Duodenal mucosa (tissue), 2 donors: Measurements from ENCODE around the gene PCNT.

Experiments used
- H3K27ac ChIP-seq: one replicate; pipeline ENCODE4 v1.7.0; 2013; ENCODE audit warnings: low read depth, low read length
- H3K27me3 ChIP-seq, 2 donors: one replicate each; pipeline ENCODE4 v1.7.0; 2013; ENCODE audit warnings: low read length in 2 of 2, control low read depth in 1 of 2; ENCODE audit not compliant: insufficient read depth in 2 of 2, control insufficient read depth in 1 of 2
- H3K36me3 ChIP-seq, 2 donors: one replicate each; pipeline ENCODE4 v1.7.0; 2013; ENCODE audit warnings: low read length in 2 of 2, control low read depth in 1 of 2; ENCODE audit not compliant: insufficient read depth in 2 of 2, control insufficient read depth in 1 of 2
- H3K4me1 ChIP-seq, 2 donors: one replicate each; pipeline ENCODE4 v1.7.0; 2013; ENCODE audit warnings: low read length in 2 of 2, control low read depth in 1 of 2; ENCODE audit not compliant: insufficient read depth in 2 of 2, control insufficient read depth in 1 of 2
- H3K4me3 ChIP-seq, 2 donors: one replicate each; pipeline ENCODE4 v1.7.0; 2013; ENCODE audit warnings: low read length in 2 of 2, low read depth in 1 of 2
- H3K9ac ChIP-seq, 2 donors: one replicate each; pipeline ENCODE4 v1.7.0; 2013; ENCODE audit warnings: low read length in 2 of 2, low read depth in 1 of 2
- H3K9me3 ChIP-seq, 2 donors: one replicate each; pipeline ENCODE4 v1.7.0; 2013; ENCODE audit warnings: low read length in 2 of 2, control low read depth in 1 of 2; ENCODE audit not compliant: control insufficient read depth in 1 of 2

PCNT gene

DNA sequence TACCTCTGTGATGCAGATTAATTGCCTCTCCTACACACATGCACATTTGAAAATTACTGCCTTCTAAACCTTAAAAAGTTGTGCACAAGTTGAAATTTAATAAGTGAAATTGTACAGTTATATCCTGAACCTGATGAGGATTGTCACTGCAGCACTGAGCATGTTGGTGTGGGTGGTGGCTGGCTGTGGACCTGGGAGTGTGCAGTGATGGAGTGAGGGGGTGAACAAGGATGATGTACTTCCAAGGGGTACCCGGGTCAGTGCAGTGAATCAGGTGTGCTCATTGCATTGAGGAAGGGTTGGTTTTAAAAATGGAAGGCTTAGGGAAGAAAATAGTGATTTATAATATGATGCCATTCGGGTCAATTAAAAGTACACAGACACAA lies 158.9 kb downstream of the PCNT start:
- H3K9ac ChIP-seq, result no peak overlapping the region
- no peaks in the 10 kb centered on the region for H3K4me1 ChIP-seq
- no peak overlapping the region for H3K4me3 ChIP-seq
- no peaks in the 10 kb centered on the region for H3K9me3 ChIP-seq
- H3K36me3 ChIP-seq, result peaks cover 0 to 3% of the 10 kb centered on the region in 2 donors
- H3K27me3 ChIP-seq, result no peaks in the 10 kb centered on the region
- H3K27ac ChIP-seq, result no peak overlapping the region

DNA sequence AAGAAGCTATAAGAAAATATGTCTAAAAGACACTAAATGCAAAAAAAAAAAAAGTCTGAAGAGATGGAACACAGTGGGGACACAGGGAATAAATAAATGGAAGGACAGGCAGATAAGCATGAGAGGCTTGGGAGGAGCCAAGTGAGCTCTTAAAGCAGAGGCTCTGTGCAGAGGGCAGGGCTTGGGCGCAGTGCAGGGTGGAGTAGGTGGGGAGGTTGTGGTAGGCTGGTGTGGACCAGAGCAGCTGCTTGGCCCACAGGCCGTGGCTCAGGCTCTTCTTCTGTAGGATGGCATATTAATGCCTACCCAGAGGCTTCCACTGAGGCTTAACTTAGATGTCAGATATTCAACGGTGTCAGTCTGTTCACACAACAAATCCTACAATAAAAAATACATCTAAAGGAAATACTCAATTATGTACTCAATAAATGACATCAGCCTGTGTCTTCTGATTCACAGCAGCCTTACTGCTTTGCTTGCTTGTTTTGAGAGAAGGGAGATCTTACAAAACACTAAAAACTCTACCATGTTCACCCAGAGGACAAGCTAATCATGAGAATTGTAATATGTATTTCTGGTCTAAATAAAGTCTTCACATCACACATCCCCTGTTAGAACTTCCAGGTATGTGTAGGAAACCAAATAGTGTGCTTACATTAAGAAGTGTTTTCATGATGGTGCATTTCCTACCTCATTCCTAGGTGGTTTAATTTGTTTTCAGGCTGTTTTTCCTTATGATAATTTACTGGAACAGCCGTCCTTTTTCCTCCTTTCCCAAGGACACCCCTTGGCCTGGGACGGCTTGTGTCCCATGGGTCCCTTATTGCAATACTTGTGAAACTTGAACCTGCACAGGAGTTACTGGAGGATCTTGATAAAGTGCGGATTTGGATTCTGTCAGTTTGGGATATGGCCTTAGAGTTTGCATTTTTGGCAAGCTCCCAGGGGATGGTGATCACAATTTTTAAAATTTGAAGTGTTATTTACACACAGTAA lies 159.6 kb downstream of the PCNT start:
- Histone ChIP-seq H3K36me3 (peaks cover 0 to 3% of the 10 kb centered on the region in 2 donors), H3K4me1 (no peaks in the 10 kb centered on the region), H3K9me3 (no peaks in the 10 kb centered on the region), H3K4me3 (no peak overlapping the region), H3K27ac (no peak overlapping the region), H3K9ac (no peak overlapping the region), H3K27me3 (no peaks in the 10 kb centered on the region)

DNA sequence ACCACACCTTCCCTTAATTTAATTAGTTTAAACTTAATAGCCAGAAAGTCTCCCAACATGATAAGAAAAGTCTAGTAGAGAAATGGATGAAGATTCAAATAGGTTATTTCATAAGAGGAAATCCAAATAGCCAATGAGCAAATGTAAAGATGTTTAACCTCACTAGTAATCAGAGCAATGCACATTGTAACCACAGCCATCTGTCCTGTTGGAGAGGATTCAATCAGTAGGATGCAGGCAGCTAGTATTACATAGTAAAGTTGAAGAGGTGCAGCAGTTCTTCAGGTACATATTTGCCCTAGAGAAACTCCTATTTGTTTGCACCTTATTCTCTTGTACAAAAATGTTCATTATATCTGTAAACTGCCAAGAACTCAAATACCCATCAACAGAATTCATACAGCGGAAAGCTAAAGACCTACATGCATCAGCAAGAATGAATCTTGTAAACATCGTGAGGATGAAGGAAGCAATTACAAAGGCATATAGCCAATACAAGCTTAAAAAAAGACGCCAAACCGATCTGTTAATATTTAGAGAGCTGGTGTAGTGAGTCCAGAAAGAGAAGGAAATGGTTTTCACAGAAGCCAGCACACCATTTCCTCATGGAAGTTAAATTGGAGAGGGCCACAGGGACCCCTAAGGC lies 162.6 kb downstream of the PCNT start:
- Histone ChIP-seq H3K36me3 (peaks cover 0 to 12% of the 10 kb centered on the region in 2 donors), H3K4me3 (no peak overlapping the region), H3K9ac (no peak overlapping the region), H3K27ac (no peak overlapping the region), H3K27me3 (no peaks in the 10 kb centered on the region), H3K9me3 (no peaks in the 10 kb centered on the region), H3K4me1 (no peaks in the 10 kb centered on the region)

DNA sequence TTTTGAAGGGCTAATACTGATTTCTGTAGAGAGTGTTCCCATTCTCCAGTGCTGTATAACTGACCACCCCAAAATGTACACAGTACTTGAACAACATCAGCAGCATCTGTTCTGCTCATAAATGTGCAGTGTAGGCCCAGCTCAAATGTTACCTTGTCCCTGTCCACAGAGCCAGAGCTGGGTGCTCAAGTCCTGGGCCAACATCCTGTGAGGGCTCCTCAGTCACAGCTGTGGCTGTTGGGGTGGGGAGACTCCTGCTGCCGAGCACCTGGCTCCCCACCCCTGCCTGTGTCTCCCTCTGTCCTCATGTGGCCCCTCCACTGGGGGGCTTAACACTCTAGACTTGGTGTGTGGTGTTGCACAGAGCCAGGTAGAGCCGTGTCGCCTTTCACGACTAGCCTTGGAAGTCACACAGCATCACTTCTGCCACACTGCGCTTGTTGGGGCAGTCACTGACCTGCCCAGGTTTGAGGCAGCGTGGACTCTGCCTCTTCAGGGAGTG lies 165.3 kb downstream of the PCNT start:
- H3K4me3 ChIP-seq, result no peak overlapping the region
- no peak overlapping the region for H3K27ac ChIP-seq
- H3K9me3 ChIP-seq, result no peaks in the 10 kb centered on the region
- no peaks in the 10 kb centered on the region for H3K27me3 ChIP-seq
- no peaks in the 10 kb centered on the region for H3K4me1 ChIP-seq
- peaks cover 4 to 17% of the 10 kb centered on the region in 2 donors for H3K36me3 ChIP-seq
- no peak overlapping the region for H3K9ac ChIP-seq

DNA sequence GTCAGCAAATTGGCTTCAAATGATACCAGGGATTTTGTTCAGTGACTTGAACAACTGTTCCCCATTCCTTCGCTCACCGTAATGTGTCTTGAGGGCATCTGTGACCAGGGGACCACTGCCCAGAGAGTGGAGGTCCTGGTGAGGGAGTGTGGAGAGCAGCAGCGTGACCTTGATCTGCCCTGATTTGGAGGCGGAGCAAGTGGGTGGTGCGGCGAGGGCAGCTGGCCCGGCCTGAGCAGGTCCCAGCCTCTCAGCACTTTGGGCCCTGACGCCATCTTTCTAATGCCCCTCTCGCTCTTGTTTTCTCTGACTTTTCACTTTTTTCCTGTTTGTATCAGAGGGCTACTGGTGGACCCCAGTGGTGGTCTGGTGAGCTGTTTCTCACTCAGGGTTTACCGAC lies 165.8 kb downstream of the PCNT start:
- Histone ChIP-seq H3K36me3 (peaks cover 7 to 19% of the 10 kb centered on the region in 2 donors), H3K9ac (no peak overlapping the region), H3K27ac (no peak overlapping the region), H3K9me3 (no peaks in the 10 kb centered on the region), H3K4me1 (no peaks in the 10 kb centered on the region), H3K27me3 (no peaks in the 10 kb centered on the region), H3K4me3 (no peak overlapping the region)

DNA sequence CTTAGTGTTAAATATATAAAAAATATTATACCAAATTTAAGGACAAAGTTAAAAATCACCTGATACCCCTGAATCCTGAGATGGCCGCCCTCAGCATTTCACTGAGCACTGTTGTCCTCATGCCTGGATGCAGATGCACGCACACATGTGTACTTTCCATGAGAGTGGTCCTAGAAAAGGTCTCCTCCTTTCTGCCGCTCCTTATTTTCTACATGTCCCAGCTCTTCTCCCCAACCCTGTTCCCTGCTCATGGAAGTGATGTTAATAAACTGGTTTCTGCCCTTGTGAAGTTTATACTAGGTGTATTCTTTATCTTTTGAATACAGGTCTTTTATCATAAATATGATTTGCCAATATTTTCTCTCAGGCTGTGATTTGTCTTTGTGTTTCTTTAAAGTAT lies 167.6 kb downstream of the PCNT start:
- peaks cover 7 to 20% of the 10 kb centered on the region in 2 donors for H3K36me3 ChIP-seq
- no peaks in the 10 kb centered on the region for H3K9me3 ChIP-seq
- H3K27ac ChIP-seq, result no peak overlapping the region
- H3K27me3 ChIP-seq, result no peaks in the 10 kb centered on the region
- H3K4me1 ChIP-seq, result no peaks in the 10 kb centered on the region
- H3K9ac ChIP-seq, result no peak overlapping the region
- H3K4me3 ChIP-seq, result no peak overlapping the region

DNA sequence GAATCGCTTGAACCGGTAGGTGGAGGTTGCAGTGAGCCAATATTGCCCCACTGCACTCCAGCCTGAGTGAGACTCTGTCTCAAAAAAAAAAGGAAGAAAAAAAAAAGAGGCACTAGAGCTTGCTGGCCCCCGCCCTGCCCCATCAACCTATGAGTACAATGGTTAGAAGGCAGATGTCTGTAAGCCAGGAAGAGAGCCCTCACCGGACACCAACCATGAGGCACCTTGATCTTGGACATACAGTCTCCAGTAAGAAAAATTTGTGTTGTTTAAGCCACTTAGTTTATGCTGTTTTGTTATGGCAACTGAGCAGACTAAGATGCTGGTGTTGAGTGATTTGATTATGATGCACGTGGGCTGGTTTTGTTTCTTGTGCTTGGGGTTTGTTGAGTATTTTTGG lies 168.9 kb downstream of the PCNT start:
- Histone ChIP-seq H3K9me3 (no peaks in the 10 kb centered on the region), H3K27me3 (no peaks in the 10 kb centered on the region), H3K36me3 (peaks cover 7 to 31% of the 10 kb centered on the region in 2 donors), H3K4me3 (no peak overlapping the region), H3K4me1 (no peaks in the 10 kb centered on the region), H3K27ac (no peak overlapping the region), H3K9ac (no peak overlapping the region)

DNA sequence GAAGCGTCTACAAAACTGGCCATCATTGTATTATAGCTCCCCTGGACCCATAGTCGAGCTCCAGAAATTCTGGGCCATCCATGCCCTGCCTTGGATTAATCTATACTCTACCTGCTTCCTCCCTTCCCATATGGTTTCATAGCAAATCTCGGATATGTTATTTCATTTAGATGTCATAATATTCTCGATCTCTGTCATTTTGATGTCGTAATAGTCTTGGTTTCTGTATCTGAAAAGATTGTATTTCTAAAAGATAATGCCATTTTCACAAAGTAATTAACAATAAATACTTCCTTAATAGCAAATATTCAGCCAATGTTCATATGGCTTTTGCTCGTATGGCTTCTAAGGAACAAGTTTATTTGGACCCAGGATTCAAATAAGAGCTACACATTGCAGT lies 169.9 kb downstream of the PCNT start:
- Histone ChIP-seq H3K36me3 (peaks cover 9 to 41% of the 10 kb centered on the region in 2 donors), H3K9ac (no peak overlapping the region)

More for the DNA sequence above, 169.9 kb downstream of the PCNT start:
- Histone ChIP-seq H3K27ac (no peak overlapping the region), H3K27me3 (no peaks in the 10 kb centered on the region), H3K9me3 (no peaks in the 10 kb centered on the region), H3K4me1 (no peaks in the 10 kb centered on the region), H3K4me3 (no peak overlapping the region)
